CD4-positive, alpha-beta T cell treated with Interleukin-6 at 100 ng/mL for 8 hours (primary cell): ENCODE results near the gene SAMD7.

Experiments
- DNase-seq: peaks from one replicate; pipeline ENCODE4 v3.0.0-alpha.2; 2020; ENCODE audit warnings: mixed read lengths, low spot score

Gene SAMD7

DNA sequence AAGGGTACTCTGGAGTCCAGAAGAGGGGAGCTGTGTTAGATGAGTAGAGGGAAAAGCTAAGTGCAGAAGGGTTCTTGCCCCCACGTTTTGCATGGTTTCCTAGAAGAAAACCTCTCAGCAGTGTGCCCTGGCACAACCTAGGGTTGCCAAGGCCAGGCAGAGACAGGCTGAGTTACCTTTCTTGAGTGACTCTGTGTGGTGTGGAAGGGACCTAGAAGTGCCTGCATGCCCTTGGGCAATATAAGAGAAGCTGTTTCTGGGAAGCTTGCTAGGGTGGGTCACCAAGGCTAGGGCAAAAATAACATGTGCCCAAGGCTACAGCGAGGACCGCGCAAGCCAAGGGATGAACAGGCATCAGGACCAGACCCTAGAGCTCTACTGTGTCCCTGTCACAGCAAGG lies 3.4 kb upstream of the SAMD7 start:
- no peak for DNase-seq

DNA sequence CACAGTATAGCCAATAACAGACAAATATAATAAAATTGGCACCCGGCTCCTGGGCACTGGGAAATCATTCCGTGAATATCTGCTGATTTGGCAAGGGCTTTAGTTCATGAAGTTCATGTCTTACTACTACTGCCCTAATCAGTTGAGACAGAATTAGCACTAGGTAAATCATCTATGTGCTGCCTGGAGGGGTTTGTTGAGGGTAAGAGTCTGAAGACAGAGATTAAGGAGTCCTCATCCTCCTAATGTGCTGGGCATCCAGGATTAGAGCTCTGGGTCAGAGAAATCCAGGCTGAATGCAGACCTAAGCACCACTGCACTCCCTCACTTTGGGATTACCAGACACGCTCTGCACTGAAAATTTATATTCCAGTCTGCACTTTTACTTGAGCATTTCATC lies 2.0 kb downstream of the SAMD7 start:
- DNase-seq: no peak

DNA sequence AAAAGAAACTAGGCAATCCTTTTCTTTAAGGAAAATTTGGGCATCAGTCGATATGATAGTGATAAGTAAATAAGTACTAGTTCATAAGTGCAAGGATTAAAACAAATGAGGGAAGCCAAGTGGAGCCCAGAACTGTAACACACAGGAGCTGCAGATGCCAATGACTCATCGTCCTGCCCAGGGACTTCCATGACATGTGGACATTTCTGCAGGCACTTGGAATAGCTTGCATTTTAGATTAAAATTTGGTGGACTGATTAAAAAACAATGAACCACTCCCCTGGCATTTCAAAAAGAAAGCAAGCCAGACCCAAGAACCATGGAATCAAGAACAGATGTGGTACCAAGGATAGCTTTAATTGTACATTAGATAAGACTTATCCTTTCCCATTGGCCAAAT lies 2.9 kb downstream of the SAMD7 start:
- no peak for DNase-seq

DNA sequence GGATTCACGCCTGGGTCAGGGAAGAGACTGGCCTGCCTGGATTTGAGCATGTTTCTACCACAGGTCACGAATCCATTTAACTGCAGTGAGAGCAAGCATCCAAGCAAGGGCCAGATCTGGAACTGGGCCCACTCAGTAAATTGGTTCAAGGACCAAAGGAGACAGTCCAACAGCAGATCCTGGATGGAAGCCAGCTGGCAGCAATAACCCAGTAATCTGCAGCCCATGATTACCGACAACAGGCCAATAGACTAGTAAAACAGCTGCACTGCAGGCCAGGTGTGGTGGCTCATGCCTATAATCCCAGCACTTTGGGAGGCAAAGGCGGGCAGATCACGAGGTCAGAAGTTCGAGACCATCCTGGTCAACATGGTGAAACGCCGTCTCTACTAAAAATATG lies 11.8 kb downstream of the SAMD7 start:
- DNase-seq: no peak

DNA sequence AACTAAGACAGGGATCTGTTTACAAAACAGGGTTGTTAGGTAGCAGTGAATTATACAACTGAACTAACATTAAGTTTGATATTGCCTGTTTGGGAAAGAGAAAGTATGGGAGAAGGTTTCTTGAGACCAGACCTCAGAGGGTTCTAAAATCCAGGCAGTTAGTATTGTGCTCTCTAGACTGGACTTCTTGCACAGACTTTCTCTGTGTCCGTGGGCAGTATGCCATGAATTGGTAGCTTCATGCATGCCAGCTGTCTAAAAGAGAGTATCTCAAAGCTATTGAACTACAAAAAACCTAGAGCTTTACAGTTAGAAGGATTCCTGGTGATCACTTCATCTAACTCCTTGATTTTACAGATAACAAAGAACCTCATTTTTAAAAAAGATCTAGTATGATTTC lies 12.5 kb downstream of the SAMD7 start:
- DNase-seq: no peak

DNA sequence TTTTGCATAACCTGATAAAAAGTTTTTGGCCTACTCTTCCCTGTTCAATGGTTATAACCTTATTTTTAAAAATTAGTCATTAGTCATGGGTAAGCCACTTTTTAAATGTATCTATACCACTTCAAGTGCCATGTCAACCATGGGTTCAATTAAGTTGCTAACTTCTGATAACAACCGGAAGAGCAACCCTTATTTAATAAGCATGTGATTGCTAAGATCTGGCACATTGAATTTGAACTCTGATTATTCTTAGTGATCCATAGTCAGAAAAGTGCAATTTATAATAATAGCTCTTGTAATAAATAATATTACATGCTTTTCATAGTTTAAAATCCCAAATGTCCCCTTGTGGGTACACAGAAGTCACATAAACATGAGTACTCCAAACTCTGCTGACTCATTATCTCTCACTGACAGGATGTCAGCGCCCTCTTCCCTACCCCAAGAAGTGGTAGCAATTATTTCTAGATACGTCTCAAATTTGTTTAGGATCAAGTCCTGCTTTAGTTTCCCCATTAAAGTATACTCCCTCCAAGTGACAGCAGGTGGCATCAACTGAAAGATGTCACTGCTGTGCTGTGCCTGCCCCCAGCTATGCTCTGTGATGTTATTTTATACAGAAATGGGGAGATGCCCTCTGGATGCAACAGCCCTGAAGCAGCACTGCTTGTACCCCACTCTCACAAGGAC lies 18.6 kb downstream of the SAMD7 start:
- DNase-seq: no peak

DNA sequence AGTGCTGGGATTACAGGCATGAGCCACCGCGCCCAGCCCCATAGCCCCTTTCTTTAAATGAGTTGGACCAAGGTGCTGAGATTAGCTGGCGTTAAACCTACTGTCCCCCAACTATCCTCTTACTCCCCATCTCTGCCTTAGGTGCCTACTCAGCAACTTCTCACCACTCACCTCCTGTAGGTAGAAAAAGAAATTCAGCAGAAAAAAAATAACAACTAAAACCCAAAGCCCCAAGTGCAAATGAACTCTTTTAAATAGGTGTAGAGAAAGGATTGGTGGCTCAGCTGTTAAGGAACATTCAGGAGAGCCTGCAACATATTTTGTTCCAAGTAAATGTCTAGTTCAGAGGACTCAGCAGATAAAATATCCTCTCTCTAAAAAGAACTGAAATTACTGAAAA lies 19.5 kb downstream of the SAMD7 start:
- no peak for DNase-seq

DNA sequence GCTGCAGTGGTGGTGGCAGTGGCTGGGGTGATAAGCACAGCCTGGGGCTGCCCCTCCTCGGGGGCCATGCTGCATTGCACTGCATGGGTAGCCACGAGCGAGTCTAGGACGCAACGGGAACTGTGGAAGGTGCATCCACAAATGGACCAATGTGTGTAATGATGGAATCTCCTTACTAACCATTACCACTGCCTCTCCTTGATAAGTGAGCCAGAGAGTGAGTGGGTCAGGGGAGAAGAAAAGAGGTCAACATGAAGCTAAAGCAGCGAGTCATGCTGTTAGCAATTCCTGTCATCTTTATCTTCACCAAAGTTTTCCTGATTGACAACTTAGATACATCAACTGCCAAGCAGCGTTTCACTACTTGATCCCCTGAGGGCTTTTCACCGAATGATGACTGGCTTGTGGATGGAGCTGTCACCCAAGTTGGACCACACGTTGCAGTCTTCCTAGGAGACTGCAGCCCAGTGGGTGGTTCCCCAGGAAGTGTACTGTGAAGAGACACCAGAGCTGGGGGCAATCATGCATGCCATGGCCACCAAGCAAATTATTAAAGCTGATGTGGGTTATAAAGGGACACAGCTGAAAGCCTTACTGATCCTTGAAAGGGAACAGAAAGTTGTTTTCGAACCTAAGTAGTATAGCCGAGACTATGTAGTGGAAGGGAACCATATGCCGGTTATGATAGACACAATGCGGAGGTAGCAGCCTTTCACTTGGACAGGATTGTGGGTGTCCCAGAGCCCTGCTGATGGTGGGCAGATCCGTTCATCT lies 20.6 kb downstream of the SAMD7 start:
- DNase-seq: no peak

DNA sequence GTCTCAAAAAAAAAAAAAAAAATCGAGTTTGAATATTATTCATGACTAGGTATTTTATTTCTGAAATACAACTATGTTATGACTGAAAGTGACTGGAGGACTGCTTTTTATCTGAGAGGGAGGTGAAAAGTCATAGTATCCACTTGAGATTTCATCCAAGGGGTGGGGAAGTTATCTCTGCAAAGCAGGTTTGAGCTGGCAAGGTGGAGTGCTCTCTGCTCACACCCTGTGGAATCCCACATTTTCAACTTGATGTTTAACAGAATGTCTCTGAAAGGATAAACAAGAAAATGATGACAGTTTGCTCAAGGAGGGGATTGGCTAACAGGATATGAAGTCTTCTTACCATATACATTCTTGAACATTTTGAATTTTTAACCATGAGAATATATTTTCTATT lies 27.9 kb downstream of the SAMD7 start:
- no peak for DNase-seq

DNA sequence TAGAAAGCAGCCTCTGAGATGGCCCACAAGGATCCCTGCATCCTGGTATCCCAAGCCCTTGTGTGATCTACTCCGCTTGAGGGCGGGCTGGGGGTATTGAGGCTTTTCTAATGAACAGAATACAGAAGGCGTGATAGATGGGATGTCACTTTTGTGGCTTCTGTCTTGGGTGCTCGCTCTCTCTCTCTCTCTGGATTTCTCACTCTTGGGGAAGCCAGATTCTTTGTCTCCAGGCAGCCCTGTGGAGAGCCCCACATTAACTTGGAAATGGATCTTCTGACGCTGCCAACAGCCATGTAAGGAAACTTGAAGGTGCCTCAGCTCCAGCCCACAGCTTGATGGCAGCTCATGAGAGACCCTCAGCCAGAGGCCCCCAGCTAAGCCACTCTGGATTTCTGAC lies 28.4 kb downstream of the SAMD7 start:
- no peak for DNase-seq

DNA sequence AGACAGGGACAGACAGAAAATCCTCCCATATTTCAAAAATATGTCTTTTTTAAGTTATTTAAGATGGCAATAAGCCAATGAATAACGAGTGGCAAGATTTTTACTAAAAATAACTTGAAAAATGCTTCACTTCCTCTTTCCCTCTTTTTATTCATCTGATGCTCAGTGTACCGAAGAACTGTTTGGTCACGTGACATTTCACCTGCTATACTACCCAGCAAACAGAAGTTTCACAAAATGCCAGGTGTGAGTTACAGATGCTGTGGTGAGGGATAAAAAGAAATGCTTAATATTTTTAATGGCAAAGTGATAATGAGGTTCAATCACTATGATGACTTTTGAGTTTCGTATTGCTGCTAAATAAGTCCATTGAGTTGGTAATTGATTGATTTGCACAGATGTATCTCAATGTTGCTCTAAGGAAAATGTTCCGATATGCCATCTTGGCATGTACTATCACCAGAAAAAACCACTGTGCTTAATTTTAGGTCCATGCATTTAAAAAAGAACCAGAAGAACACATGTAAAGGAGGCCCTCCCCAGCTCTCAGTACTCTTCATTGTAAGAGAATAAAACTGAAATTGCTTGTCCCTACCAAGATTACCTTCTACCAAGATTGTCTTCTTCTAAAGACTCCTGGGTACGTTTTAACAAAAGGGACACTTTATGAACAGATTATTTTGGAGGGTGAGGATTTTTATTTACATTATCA lies 29.3 kb downstream of the SAMD7 start:
- no peak for DNase-seq

DNA sequence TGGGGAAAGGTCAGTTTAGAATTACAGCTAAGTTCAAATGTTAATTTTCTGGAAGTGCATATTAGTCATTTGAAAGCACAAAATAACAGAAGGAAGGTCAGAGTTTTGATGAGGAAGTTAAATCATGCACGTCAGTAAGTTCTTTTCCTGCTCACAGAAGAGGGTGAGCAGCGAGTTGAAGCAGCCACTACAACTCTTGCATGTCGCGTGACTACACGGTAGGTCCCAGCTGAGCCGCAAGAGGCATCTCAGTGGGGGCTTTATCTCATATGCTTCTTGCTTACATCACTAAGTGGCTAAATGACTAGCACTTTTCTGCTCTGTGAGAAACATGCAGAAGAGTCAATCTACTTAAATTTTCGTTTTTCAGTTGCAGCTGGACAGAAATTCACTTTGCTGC lies 33.9 kb downstream of the SAMD7 start:
- DNase-seq: peak; percentile 9

DNA sequence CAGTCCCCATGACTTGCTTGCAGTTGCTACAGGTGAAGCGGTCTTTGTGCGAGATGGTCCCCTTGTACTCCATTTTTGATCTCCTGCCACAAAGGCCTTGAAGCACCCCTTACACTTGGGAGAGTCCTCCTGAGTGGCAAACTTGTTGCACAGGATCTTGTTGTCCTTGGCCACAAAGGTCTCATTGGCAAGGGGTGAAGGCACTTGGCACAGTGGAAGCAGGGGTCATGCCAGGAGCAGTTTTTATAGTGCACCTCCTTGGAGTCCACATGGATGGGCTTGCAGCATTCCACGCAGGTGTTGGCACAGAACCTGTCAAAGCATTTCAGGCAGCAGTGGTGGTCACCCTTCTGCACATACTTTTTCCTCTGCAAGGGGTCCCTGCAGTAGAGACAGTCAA lies 35.0 kb downstream of the SAMD7 start:
- no peak for DNase-seq

DNA sequence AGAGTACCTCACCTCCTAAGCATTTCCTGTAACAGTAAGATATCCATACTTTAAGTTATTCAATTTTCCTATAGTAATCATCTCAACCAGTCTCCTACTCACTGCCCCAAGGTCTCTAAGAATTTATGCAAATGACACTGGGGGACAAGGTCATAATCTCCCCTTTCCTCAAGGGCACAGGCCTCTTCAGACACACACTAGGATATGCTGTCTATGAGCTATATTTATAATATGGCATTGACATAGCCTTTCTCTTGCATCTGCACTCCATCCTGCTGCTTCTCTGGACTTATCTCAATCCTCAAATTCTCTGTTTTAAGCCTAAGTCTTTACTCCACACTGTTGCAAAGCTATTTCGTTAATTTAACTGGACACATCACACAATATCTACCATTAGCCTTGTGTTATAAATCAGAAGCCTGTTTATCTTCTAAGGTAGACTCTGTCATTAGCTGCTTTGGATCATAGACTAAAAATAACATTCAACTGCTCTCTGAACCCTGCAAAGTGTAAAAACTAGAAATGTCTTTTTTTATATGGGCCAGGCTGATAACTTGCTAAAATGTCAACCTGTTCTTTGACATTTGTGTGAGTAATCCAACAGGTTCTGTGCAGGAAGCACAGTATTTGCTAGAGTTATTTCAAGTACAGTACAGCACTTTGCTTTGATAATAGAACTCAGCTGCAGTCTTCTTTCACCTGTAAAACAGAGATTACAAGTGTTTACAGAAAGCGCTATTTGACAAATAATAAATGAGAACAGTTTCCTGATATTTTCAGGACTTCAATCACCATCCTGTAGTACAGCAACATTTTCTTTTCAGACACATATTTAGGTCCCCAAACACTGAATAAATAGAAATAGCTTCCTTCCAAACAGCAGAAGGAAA lies 37.4 kb downstream of the SAMD7 start:
- no peak for DNase-seq

DNA sequence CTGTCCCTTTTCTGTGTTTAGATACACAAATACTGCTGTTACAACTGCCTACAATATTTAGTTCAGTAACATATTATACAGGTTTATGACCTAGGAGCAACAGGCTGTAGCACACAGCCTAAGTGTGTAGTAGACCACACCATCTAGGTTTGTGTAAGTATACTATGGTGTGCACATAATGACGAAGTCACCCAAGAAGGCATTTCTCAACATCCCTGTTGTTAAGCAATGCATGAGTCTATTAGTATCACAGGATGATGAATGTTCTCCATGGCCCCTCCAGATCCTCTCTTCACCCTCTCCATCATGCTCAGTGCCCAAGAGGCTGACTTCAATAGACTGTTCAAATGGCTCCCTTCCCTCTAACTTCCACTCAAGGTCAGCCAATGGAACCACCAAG lies 40.7 kb downstream of the SAMD7 start:
- DNase-seq: no peak

DNA sequence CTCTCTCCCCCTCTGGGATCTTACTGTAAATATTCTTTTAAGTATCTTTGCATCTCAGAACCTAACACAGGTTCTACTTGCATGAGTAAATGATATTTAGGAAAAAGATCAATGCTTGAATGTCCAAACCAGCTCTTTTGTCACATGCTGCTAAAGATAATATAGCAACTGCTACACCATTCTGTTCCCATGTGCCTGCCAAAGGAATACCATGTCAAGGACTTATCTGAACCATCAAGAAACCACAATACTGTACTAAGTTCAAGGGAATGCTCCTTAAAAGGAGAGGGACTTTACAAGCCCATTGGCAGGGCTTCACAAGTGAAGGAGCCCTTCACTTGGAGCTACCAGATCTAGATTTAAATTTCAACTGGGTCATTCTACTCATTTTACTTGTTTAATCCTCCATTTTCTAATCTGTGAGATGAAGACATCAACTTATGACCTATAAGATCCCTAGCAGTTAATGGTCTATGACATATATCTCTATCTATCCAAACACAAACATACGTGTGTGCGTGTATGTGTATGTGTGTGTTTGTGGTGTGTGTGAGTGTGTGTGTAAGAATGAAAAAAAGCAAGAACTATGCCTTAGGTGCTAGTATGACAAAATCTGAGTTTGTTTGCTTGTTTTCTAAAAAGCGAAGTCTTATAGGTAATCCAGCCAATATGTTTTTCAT lies 42.2 kb downstream of the SAMD7 start:
- no peak for DNase-seq

DNA sequence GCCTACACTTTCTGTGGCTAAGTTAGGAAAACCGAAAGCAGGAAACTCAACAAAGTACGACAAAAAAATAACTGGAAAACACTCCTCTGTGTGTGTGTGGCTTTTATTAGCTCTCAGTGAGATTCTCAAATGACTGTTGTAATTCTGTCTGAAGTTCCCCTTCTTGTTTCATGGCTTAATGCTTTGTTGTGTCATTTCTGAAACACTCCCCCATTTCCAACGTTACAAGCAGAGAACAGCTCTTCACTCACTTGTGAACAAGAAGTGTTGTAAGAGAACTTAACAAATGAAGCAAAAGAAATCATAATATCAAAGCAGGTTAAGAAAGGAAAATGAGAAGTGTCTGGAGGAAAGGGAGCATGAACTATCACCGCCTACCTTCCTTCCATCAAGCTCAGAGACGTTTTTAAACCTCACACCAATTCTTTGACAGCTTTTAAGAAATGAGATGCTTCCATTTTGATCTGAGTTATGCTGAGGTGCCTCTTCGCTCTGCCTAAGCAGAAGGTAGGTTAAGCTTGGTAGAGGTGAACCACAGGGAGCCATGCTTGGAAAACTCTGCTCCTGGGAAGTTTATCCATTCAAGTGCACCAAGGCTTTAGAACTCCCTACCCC lies 42.9 kb downstream of the SAMD7 start:
- no peak for DNase-seq

DNA sequence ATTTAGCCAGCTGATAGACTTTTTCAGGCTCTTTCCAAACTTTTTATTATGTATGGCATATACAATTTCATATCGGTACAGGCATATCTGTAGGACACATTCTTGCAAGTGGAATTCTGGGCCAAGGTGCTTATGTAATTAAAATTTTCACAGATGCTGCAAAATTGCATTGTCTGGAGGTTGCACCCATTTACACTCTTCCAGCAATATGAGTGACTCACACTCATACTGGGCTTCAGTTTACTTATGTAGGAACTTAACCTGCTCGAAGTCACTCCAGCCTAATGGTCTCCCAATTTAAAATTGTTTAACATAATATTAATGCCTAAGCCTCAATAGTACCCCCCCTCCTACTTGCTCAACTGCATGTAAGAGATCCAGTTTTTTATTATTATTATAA lies 44.0 kb downstream of the SAMD7 start:
- no peak for DNase-seq

DNA sequence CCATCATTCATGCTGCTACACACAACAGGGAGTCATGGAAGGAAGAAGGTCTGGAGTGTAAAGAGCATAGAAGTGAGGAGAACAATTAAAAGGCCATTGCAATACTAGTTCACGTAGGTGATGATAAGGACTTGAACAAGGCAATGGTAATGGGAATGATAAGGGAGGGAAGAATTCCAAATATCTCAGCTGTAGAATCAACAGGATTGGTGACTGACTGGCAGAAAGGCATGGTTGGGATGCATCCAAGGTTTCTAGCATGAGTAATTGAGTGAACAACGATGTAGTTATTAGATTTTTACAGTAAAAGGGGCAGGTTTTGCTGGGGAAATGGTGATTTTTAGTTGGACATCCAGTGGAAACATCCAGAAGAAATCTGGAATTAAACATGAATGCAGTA lies 52.8 kb downstream of the SAMD7 start:
- no peak for DNase-seq

DNA sequence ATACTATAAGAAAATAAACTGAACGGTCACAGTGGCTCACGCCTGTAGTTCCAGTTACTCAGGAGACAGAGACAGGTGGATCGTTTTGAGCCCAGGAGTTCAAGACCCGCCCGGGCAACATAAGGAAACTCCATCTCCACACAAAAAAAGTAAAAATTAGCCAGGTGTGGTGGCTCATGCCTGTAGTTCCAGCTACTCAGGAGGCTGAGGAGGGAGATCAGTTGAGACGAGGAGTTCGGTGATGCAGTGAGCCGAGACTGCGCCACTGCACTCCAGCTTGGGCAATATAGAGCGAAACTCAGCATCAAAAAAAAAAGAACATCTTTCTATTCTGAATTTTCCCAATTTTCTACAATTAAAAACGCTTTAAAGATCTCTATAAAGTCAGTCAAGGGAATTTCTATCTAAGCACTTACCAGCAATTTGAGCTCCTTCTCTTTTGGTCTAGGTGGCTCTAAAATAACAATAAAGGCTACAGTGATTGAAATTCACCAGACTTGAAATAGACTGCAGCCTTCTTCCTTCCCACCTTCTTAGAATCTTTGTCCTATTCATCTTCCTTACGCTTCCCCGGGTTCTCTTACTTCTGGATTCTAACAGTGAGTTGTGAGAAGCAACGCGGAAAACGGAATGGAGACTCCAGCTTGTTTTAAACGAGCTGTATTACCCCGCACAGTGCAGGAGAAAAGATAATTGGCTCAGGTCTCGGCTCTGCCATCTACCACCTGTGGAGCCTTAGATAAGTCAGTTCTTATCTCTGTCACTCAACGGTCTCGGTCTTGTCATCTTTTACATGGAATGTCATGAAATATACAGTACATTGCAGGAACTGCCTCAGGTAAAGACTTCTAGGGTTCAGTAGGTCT lies 54.4 kb downstream of the SAMD7 start:
- DNase-seq: no peak
